Measurements from ENCODE around the gene LGALSL.

Gene LGALSL

DNA sequence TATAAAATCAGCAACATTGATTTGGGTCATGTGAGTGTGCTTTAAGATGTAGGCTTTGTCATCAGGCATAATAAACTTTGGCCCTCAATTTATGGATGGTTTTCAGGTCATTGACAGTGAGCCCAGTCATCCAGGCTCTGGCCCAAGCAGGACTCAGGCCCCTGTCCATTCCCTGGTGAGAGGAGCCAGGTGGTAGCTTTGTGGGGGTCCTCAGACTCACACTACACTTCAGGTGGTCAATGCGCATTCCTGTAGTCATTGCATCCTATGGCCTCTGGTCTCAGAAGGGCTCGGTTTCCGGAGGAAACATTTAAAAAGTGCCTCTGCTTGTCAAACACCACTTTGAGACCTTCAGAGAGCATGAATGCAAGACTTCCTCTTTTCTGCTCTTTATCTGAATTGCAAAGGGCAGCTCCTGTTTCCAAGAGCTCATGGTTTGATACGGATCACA is 20.2 kb downstream of the LGALSL start:
- DNase-seq (ENCODE audit: low read depth), result no peak
- H3K4me3 ChIP-seq (ENCODE audit: control insufficient read depth, low read depth, low read length), result no peak overlapping the region
- TF ChIP-seq, protein P1, sequence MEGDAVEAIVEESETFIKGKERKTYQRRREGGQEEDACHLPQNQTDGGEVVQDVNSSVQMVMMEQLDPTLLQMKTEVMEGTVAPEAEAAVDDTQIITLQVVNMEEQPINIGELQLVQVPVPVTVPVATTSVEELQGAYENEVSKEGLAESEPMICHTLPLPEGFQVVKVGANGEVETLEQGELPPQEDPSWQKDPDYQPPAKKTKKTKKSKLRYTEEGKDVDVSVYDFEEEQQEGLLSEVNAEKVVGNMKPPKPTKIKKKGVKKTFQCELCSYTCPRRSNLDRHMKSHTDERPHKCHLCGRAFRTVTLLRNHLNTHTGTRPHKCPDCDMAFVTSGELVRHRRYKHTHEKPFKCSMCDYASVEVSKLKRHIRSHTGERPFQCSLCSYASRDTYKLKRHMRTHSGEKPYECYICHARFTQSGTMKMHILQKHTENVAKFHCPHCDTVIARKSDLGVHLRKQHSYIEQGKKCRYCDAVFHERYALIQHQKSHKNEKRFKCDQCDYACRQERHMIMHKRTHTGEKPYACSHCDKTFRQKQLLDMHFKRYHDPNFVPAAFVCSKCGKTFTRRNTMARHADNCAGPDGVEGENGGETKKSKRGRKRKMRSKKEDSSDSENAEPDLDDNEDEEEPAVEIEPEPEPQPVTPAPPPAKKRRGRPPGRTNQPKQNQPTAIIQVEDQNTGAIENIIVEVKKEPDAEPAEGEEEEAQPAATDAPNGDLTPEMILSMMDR (IDR thresholded peaks at IDR 0.05; ENCODE audit: control insufficient read depth, insufficient read depth, low read depth, low read length, missing control alignments), result no peak

DNA sequence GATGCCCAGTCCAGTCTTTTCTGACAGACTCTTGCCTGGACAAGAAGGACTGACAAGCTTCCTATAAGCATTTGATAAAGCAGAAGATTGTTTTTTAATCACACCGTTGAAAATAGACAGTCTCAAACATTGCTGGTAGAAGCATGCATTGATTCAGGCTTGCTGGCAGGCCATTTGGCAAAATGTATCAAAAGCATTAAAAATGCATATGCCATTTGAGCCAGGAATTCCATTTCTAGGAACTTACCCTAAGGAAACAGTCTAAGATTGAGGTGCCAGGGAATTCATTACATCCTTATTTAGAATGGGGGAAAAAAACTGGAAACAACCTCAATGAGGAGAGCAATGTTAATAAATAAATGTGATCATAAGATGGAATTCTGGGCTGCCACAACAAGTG is 20.7 kb downstream of the LGALSL start:
- H3K4me3 ChIP-seq (ENCODE audit: control insufficient read depth, low read depth, low read length), result no peak overlapping the region
- no peak for DNase-seq (ENCODE audit: low read depth)
- TF ChIP-seq, protein P1 (IDR thresholded peaks at IDR 0.05; ENCODE audit: control insufficient read depth, insufficient read depth, low read depth, low read length, missing control alignments), result no peak

DNA sequence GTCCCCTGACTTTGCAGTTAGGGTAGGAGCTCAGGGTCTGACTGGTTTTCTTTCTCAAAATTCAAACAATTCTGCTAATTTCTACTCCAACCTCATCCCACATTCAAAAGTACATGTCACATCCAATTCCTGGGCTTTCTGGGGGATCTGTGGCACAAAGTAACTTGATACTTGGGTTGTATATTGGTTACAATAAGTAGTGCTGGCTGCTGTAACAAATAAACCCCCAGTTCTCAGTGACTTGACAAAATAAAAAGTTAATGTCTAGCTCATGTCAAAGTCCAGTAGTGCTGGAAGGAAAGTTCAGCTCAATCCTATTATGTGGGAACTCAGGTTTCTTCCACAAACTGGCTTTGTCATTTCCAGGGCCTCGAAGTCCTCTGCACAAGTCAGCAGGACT is 23.1 kb downstream of the LGALSL start:
- TF ChIP-seq, protein P1 (IDR thresholded peaks at IDR 0.05; ENCODE audit: control insufficient read depth, insufficient read depth, low read depth, low read length, missing control alignments), result no peak
- no peak for DNase-seq (ENCODE audit: low read depth)
- H3K4me3 ChIP-seq (ENCODE audit: control insufficient read depth, low read depth, low read length), result no peak overlapping the region

DNA sequence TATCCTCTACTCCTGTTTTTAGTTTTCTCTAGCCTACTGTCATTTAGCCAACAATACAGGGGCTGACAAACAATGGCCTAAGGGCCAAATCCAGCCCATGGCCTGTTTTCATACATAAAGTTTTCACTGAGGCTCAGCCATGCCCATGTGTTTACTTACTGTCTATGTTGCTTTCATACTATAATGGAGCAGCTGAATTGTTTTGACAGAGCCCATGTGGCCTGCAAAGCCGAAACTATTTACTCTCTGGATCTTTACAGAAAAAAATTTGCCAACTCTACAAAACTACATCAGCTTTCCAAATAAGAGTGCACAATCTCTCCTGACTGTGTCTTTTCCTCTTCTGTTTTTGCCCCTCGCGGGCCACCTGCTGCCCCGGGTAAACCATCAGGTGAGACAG is 24.0 kb downstream of the LGALSL start:
- TF ChIP-seq, protein P1 (IDR thresholded peaks at IDR 0.05; ENCODE audit: control insufficient read depth, insufficient read depth, low read depth, low read length, missing control alignments), result no peak
- DNase-seq (ENCODE audit: low read depth), result no peak
- H3K4me3 ChIP-seq (ENCODE audit: control insufficient read depth, low read depth, low read length), result no peak overlapping the region

DNA sequence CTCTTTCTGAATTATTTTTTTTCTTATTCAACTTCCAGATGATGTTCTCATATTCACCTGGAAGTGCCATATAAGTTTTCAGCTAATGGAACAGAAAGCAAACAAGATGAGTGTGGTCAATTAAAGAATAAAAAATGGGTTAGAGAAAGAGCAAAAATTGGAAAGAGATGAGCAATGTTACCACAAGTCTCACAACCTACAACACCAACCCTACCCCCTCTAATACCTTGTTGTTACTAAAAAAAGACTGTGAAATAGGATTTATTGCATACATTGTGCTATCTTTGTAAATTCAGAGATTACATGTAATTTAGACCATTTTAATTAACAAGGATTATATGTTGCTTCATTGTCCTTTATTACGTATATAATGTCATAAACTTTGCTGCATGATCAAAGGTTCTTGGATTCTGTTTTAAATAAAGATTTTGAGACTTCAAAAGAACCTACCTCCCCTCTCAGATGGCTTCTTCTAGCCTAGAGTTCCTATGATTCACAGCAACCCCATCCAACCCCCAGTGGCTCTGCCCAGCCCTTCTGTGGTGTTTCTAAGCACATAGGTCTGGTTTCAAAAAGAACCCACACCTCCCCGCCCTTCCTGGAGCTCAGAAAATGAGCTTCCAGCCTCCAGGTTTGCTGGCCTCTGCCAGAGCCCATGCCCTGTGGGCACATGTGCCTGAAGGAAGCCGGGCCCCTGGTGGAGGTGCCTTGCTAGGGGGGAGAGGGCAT is 24.7 kb downstream of the LGALSL start:
- TF ChIP-seq, protein P1 (IDR thresholded peaks at IDR 0.05; ENCODE audit: control insufficient read depth, insufficient read depth, low read depth, low read length, missing control alignments), result no peak
- DNase-seq (ENCODE audit: low read depth), result no peak
- H3K4me3 ChIP-seq (ENCODE audit: control insufficient read depth, low read depth, low read length), result no peak overlapping the region

DNA sequence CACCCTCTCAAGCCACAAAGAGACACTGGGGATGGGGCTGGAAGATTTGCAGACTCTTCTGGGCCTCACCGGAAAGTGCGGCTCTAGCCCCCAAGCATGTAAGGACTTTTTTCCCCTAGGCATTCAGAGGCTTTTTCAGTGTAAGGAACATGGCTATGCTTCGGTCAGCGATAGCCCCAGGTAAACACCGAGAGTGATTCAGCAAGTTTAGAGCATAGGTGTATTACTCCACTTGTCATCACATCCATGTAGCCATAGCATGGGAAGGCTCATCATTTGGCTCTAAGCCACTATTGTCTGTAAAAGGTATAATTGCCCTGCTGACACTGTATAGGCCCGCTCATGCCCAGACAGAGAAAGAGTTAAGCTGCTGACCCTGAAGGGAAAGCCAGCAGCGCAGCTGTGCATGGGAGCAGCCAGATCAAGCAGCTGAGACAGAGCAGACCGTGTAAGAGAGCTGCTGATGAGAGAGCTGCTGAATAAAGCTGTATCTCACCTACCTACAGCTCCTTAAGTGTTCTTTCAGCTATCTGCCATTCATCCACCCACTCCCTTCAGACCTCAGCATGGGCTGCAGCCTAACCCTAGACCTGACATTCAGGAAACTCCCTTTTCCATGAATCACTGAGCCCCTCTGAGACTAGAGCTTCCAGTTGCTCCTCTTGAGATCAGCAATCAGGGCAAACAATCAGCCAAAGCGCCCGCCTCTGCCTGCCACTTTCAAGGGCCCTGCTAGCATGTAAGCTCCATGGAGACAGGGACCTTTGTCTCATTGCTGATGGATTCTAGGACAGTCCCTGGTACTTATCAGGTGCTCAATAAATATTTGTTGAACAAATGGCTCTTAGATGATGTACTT is 25.5 kb downstream of the LGALSL start:
- no peak overlapping the region for H3K4me3 ChIP-seq (ENCODE audit: control insufficient read depth, low read depth, low read length)
- TF ChIP-seq, protein P1 (IDR thresholded peaks at IDR 0.05; ENCODE audit: control insufficient read depth, insufficient read depth, low read depth, low read length, missing control alignments), result no peak
- no peak for DNase-seq (ENCODE audit: low read depth)

Measured in AG09309 (cell line).